SU-DHL-6 (cell line): ENCODE data around the gene RBM23.

Experiments used
- CTCF ChIP-seq: fragments of 200-600 bp; sonication (generic); IDR thresholded peaks from one replicate; pipeline ENCODE4 v1.5.1; 2017; ENCODE audit warnings: antibody characterized with exemption, mild to moderate bottlenecking, low read length, moderate library complexity; ENCODE audit not compliant: insufficient read depth, poor library complexity, severe bottlenecking
- EZH2phosphoT487 ChIP-seq: fragments of 200-600 bp; sonication (generic), shearing (Covaris generic); conservative IDR thresholded peaks from 2 replicates; pipeline ENCODE4 v1.6.1; 2018; ENCODE audit warnings: mild to moderate bottlenecking, antibody characterized with exemption, low read length, moderate library complexity, mixed read lengths

DNA sequence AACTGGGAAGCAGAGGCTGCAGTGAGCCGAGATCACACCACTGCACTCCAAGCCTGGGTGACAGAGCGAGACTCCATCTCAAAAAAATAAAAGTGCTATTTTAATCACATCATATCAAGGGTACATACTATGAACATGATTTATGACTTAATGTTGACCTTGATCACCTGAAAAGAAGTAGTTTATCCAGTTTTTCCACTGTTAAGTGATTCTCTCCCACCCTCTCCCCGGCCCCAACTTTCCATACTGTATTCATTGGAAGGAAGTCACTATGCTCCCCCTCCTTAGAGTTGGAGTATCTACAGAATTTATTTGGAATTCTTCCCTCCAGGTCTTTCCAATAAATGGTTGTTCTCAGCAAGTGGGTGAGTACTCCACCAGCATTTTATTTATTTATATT, 13.2 kb upstream of the RBM23 start:
- TF ChIP-seq CTCF (no peak), EZH2phosphoT487 (no peak)
